Measurements from ENCODE around the gene ABCD1. TPM values are rescaled to one million over a fixed set of nuclear protein-coding genes. Genes with fewer than 3 reads are reported as not detected.

The ABCD1 gene
- total and polyA plus RNA-seq, 9 of the 15 experiments (the other 6 are each of a cell fraction or from before 2014, with no cell fraction given), result 0.07 to 6.9 (median 2.2) TPM

- intact Hi-C loops (cut with micrococcal nuclease) (no loop called here), in situ Hi-C loops (cut with MboI) (no loop called here)
- FAIRE-seq (no peak), ATAC-seq (no peak), DNase-seq (ENCODE audit: extremely low read depth in 1 of 4, low spot score in 3 of 4) (peak in 1 of 4 experiments; percentile 19)
- ChIA-PET CTCF (ENCODE audit: low intra/inter-chr PET ratio) (no interaction called here), POLR2A (no interaction called here)
- no TSS peak for BruUV-seq (replicated peaks)
- WGBS (ENCODE audit: insufficient coverage, low coverage, missing lambda C conversion rate), result 0% methylated on average over 1 of the region's 57 CpGs
- H3K9me3 ChIP-seq (replicated peaks; ENCODE audit: control insufficient read depth, insufficient read depth, low read depth, low read length), result peaks cover 1% of the 10 kb centered on the region; the same call in 1 of the 2 replicates
- peak overlapping the region; percentile 51 for H3K4me3 ChIP-seq
- peak overlapping the region; percentile 32; the same call in 1 of the 2 replicates for H3K4me2 ChIP-seq (ENCODE audit: insufficient read depth, low read length)
- H3K36me3 ChIP-seq (ENCODE audit: control insufficient read depth, insufficient read depth, low read length), result peaks cover 37% of the 10 kb centered on the region; the same call in 1 of the 3 replicates
- H3K4me1 ChIP-seq (replicated peaks in 1 of 2; ENCODE audit: control insufficient read depth in 2 of 2, insufficient read depth in 2 of 2, low read length in 2 of 2), result peaks cover 16 to 74% of the 10 kb centered on the region in 2 experiments; a peak in 4 of 5 replicates
- peaks cover 4% of the 10 kb centered on the region for H3K9me1 ChIP-seq (ENCODE audit: control insufficient read depth, insufficient read depth, low read length)
- H3K27me3 ChIP-seq (ENCODE audit: control insufficient read depth in 2 of 2, insufficient read depth in 2 of 2, low read length in 2 of 2), result no peaks in the 10 kb centered on the region
- H3K9ac ChIP-seq (ENCODE audit: insufficient read depth in 1 of 2, low read depth in 2 of 2, low read length in 2 of 2), result peak overlapping the region; percentile 72 to 98; a peak in 3 of 4 replicates
- peaks cover 13% of the 10 kb centered on the region for H4K20me1 ChIP-seq (replicated peaks; ENCODE audit: control insufficient read depth, insufficient read depth, low read length)
- H3K79me2 ChIP-seq (ENCODE audit: control insufficient read depth, insufficient read depth, low read length), result peaks cover 37% of the 10 kb centered on the region
- peak overlapping the region; percentile 66 for H3K27ac ChIP-seq (ENCODE audit: extremely low read depth, low read depth, low read length)
- no peak overlapping the region for H2AFZ ChIP-seq (ENCODE audit: low read depth, low read length)
- peak; percentile 8 for TF ChIP-seq CCNT2 (IDR thresholded peaks at IDR 0.05; ENCODE audit: borderline replicate concordance, extremely low read depth, insufficient read length, low read depth, low read length)
- peak; percentile 28 for TF ChIP-seq KDM5B (IDR thresholded peaks at IDR 0.05; ENCODE audit: insufficient replicate concordance, low read depth, low read length)
- TF ChIP-seq PHF8 (IDR thresholded peaks at IDR 0.05; ENCODE audit: borderline replicate concordance, low read length), result peak; percentile 28; the same call in 1 of the 2 replicates
- TF ChIP-seq PML (IDR thresholded peaks at IDR 0.05; ENCODE audit: low read length), result no peak
- 0 out of 4 replicates have a peak, but pooled peaks of 1 of the 2 experiments have one; percentile 7 for TF ChIP-seq SIN3A (IDR thresholded peaks at IDR 0.05; ENCODE audit: borderline replicate concordance in 2 of 2, control insufficient read depth in 1 of 2, low read depth in 2 of 2, low read length in 2 of 2)
- TF ChIP-seq SIN3B (IDR thresholded peaks at IDR 0.05; ENCODE audit: low read depth), result no peak
- peak; percentile 66 for TF ChIP-seq POLR2G (IDR thresholded peaks at IDR 0.05; ENCODE audit: low read depth, low read length)
- TF ChIP-seq TCF15 (CRISPR knock-in tag; IDR thresholded peaks at IDR 0.05), result no peak
- no peak for TF ChIP-seq NFRKB (IDR thresholded peaks at IDR 0.05; ENCODE audit: low read depth)
- no peak for TF ChIP-seq MEIS2 (IDR thresholded peaks at IDR 0.05; ENCODE audit: partially characterized antibody)
- peak; percentile 65; the same call in 1 of the 2 replicates for TF ChIP-seq SAFB (IDR thresholded peaks at IDR 0.05; ENCODE audit: borderline replicate concordance, low read depth, low read length)
- peak; percentile 62 for TF ChIP-seq RBFOX2 (IDR thresholded peaks at IDR 0.05; ENCODE audit: low read depth, low read length)
Measured at GRCh38 chrX:153688506-153688905, 36.1 kb upstream of the ABCD1 start.
